CD4-positive, alpha-beta T cell (primary cell): ENCODE measurements around the gene DTD1. TPM values are rescaled to one million over a fixed set of nuclear protein-coding genes. Genes with fewer than 3 reads are reported as not detected.

Source experiments
- ATAC-seq: fragments of 200-7000 bp; cut with Tn5 transposase; one replicate; pipeline ENCODE4 v1.10.0; 2022; ENCODE audit warnings: mild to moderate bottlenecking; ENCODE audit not compliant: poor library complexity
- CTCF ChIA-PET: fragments of 350-600 bp; sonication (Branson Sonifier 250); formaldehyde crosslinking; loops from one replicate; lab custom pipeline; 2021; ENCODE audit warnings: antibody characterized with exemption, inconsistent platforms; lab: Charles Lee
- POLR2A ChIA-PET: fragments of 350-600 bp; sonication (Branson Sonifier 250); formaldehyde crosslinking; loops from one replicate; lab custom pipeline; 2021; ENCODE audit warnings: antibody characterized with exemption, inconsistent platforms; lab: Charles Lee
- DNase-seq, 14 experiments: peaks; one replicate each; pipeline ENCODE4 v3.0.0-alpha.2; 2013 to 2020; ENCODE audit warnings: mixed read lengths in 2 of 14
- H3K27ac ChIP-seq, 2 donors: one replicate each; pipeline versions ENCODE4 v1.5.1 to v1.7.0; 2013; ENCODE audit warnings: low read length in 2 of 2, low read depth in 1 of 2, mild to moderate bottlenecking in 1 of 2
- H3K27me3 ChIP-seq, 2 experiments: 1 replicate in 1 of 2; 2 replicates in 1 of 2; pipeline versions ENCODE4 v1.6.1 to v1.7.0; 2013; ENCODE audit warnings: low read length in 2 of 2, control low read depth in 1 of 2, mild to moderate bottlenecking in 1 of 2, moderate library complexity in 1 of 2; ENCODE audit not compliant: insufficient read depth in 2 of 2, control insufficient read depth in 1 of 2
- H3K36me3 ChIP-seq: one replicate; pipeline ENCODE4 v1.6.1; 2013; ENCODE audit warnings: low read length, control low read depth; ENCODE audit not compliant: insufficient read depth
- H3K4me1 ChIP-seq: one replicate; pipeline ENCODE4 v1.6.1; 2013; ENCODE audit warnings: low read length, control low read depth; ENCODE audit not compliant: insufficient read depth
- H3K4me3 ChIP-seq: one replicate; pipeline ENCODE4 v1.5.1; 2013; ENCODE audit warnings: mild to moderate bottlenecking, low read length, moderate library complexity
- H3K9me3 ChIP-seq, 2 experiments: 1 replicate in 1 of 2; 2 replicates in 1 of 2; pipeline versions ENCODE4 v1.6.1 to v1.7.0; 2013; ENCODE audit warnings: low read length in 2 of 2, mild to moderate bottlenecking in 2 of 2, control low read depth in 1 of 2, moderate library complexity in 1 of 2; ENCODE audit not compliant: control insufficient read depth in 1 of 2, insufficient read depth in 1 of 2
- H3K27ac Mint-ChIP-seq: one replicate; pipeline ENCODE4 v1.8.0; 2020; ENCODE audit warnings: mixed read lengths
- H3K27me3 Mint-ChIP-seq: one replicate; pipeline ENCODE4 v1.8.0; 2021; ENCODE audit warnings: mixed read lengths
- H3K36me3 Mint-ChIP-seq: one replicate; pipeline ENCODE4 v1.8.0; 2021; ENCODE audit warnings: low read depth, mixed read lengths
- H3K4me1 Mint-ChIP-seq: one replicate; pipeline ENCODE4 v1.8.0; 2021; ENCODE audit warnings: low read depth, mixed read lengths
- H3K4me3 Mint-ChIP-seq: one replicate; pipeline ENCODE4 v1.8.0; 2020; ENCODE audit warnings: mild to moderate bottlenecking, mixed read lengths
- H3K9me3 Mint-ChIP-seq: one replicate; pipeline ENCODE4 v1.8.0; 2020; ENCODE audit warnings: mixed read lengths
- CTCF ChIP-seq: fragments of 200-600 bp; IDR thresholded peaks from one replicate; pipeline ENCODE4 v1.8.0; 2022; ENCODE audit warnings: antibody characterized with exemption, mild to moderate bottlenecking
- intact Hi-C, 2 experiments: fragments of 100-400 bp; cut with DNase I in 1 of 2; cut with micrococcal nuclease in 1 of 2; formaldehyde crosslinking; loops; one replicate each; pipeline versions ENCODE4 v1.15.1 to v1.9.0; 2023 to 2025; cut with DNase I, micrococcal nuclease
- total RNA-seq, 174 experiments: library from RNA in 2 of 174; stranded (reverse) in 2 of 174; gene quantifications; one replicate each; pipeline ENCODE4 v1.2.3 and lab custom pipeline; 2021 to 2026

Gene DTD1
- total RNA-seq, 2 experiments from 2014 or later, result 15.4 to 16.1 TPM

GRCh38 chr20:18778690-18779392, 191.0 kb downstream of the DTD1 start:
- Mint-ChIP-seq H3K4me3 (no peak overlapping the region), H3K4me1 (no peaks in the 10 kb centered on the region), H3K9me3 (no peaks in the 10 kb centered on the region), H3K36me3 (no peaks in the 10 kb centered on the region), H3K27ac (no peak overlapping the region), H3K27me3 (no peaks in the 10 kb centered on the region)
- H3K4me1 ChIP-seq, result no peaks in the 10 kb centered on the region
- H3K36me3 ChIP-seq, result no peaks in the 10 kb centered on the region
- ChIA-PET POLR2A (interaction anchor here (0.7 kb wide), 1 partner anchor 15 kb away, joined by 3 read pairs; no protein-coding TSS in a partner anchor), CTCF (no interaction called here)
- intact Hi-C loops, result no loop called here
- ATAC-seq (no peak), DNase-seq (no peak)
- H3K4me3 ChIP-seq, result no peak overlapping the region
- no peak for TF ChIP-seq CTCF
- no peak overlapping the region for H3K27ac ChIP-seq
- no peaks in the 10 kb centered on the region for H3K9me3 ChIP-seq
- peaks cover 0 to 3% of the 10 kb centered on the region in 2 experiments for H3K27me3 ChIP-seq

GRCh38 chr20:18780385-18781130, 192.7 kb downstream of the DTD1 start:
- Mint-ChIP-seq H3K9me3 (no peaks in the 10 kb centered on the region), H3K4me3 (no peak overlapping the region), H3K27me3 (peaks cover 6% of the 10 kb centered on the region), H3K36me3 (no peaks in the 10 kb centered on the region), H3K4me1 (no peaks in the 10 kb centered on the region), H3K27ac (no peak overlapping the region)
- no peak overlapping the region for H3K4me3 ChIP-seq
- no peak for DNase-seq
- intact Hi-C loops, result no loop called here
- no peaks in the 10 kb centered on the region for H3K4me1 ChIP-seq
- POLR2A ChIA-PET, result no interaction called here
- CTCF ChIA-PET, result no interaction called here
- H3K27ac ChIP-seq, result no peak overlapping the region
- H3K27me3 ChIP-seq, result no peaks in the 10 kb centered on the region
- H3K36me3 ChIP-seq, result no peaks in the 10 kb centered on the region
- ATAC-seq, result no peak
- no peak for TF ChIP-seq CTCF
- H3K9me3 ChIP-seq, result no peaks in the 10 kb centered on the region

- Histone ChIP-seq H3K36me3 (no peaks in the 10 kb centered on the region), H3K27ac (no peak overlapping the region), H3K27me3 (no peaks in the 10 kb centered on the region), H3K9me3 (no peaks in the 10 kb centered on the region), H3K4me1 (no peaks in the 10 kb centered on the region), H3K4me3 (no peak overlapping the region)
- DNase-seq (no peak), ATAC-seq (no peak)
- CTCF ChIA-PET, result no interaction called here
- Mint-ChIP-seq H3K36me3 (no peaks in the 10 kb centered on the region), H3K4me1 (no peaks in the 10 kb centered on the region), H3K4me3 (no peak overlapping the region), H3K27me3 (peaks cover 11% of the 10 kb centered on the region), H3K9me3 (no peaks in the 10 kb centered on the region), H3K27ac (no peak overlapping the region)
- TF ChIP-seq CTCF, result no peak
- intact Hi-C loops, result no loop called here
- POLR2A ChIA-PET, result no interaction called here
These were observed 193.7 kb downstream of the DTD1 start for GRCh38 chr20:18781509-18781908.
